PC-3 (cell line): Measurements from ENCODE around the gene CERT1. TPM values are rescaled to one million over a fixed set of nuclear protein-coding genes. Genes with fewer than 3 reads are reported as not detected.

Experiments used
- ATAC-seq: fragments of 200-7000 bp; cut with Tn5 transposase; 2 replicates; pipeline ENCODE4 v1.9.1; 2020; ENCODE audit warnings: mild to moderate bottlenecking, moderate library complexity
- BruUV-seq: library from RNA; stranded (reverse); fragments of 400-500 nt; replicated peaks from 2 replicates; lab custom pipeline; 2021; lab: Mats Ljungman, UMichigan
- CTCF ChIA-PET: fragments of 300-600 bp; sonication (Branson Sonifier 250); formaldehyde crosslinking; loops from one replicate; lab custom pipeline; 2022; ENCODE audit warnings: antibody characterized with exemption; lab: Charles Lee
- POLR2A ChIA-PET: fragments of 300-600 bp; sonication (Branson Sonifier 250); formaldehyde crosslinking; loops from one replicate; lab custom pipeline; 2022; ENCODE audit warnings: antibody characterized with exemption; ENCODE audit not compliant: unreplicated experiment; lab: Charles Lee
- DNase-seq: peaks from one replicate; pipeline ENCODE4 v3.0.0-alpha.2; 2015
- H2AFZ ChIP-seq: fragments of 300-600 bp; sonication (generic); 2 replicates; pipeline ENCODE4 v1.6.0; 2016; ENCODE audit warnings: antibody characterized with exemption, low read length
- H3F3A ChIP-seq: fragments of 300-600 bp; sonication (generic); one replicate; pipeline ENCODE4 v1.6.0; 2017; ENCODE audit warnings: antibody characterized with exemption, low read length, control low read depth, mild to moderate bottlenecking; ENCODE audit not compliant: unreplicated experiment
- H3K27ac ChIP-seq: fragments of 300-600 bp; sonication (generic); 2 replicates; pipeline ENCODE4 v1.5.1; 2016; ENCODE audit warnings: mild to moderate bottlenecking, low read length
- H3K27me3 ChIP-seq: fragments of 300-600 bp; sonication (generic); 2 replicates; pipeline ENCODE4 v1.6.1; 2016; ENCODE audit warnings: low read length, mixed read lengths
- H3K36me3 ChIP-seq: fragments of 300-600 bp; sonication (generic); 2 replicates; pipeline ENCODE4 v1.6.1; 2016; ENCODE audit warnings: low read depth, mixed run types, low read length, mixed read lengths
- H3K4me1 ChIP-seq: fragments of 300-600 bp; sonication (generic); 2 replicates; pipeline ENCODE4 v1.5.1; 2016; ENCODE audit warnings: low read length; ENCODE audit not compliant: insufficient read depth
- H3K4me2 ChIP-seq: fragments of 300-600 bp; sonication (generic); 2 replicates; pipeline ENCODE4 v1.6.0; 2016; ENCODE audit warnings: low read length
- H3K4me3 ChIP-seq: fragments of 300-600 bp; sonication (generic); 2 replicates; pipeline ENCODE4 v1.5.1; 2016; ENCODE audit warnings: mild to moderate bottlenecking, low read length, mixed read lengths
- H3K79me2 ChIP-seq: fragments of 300-600 bp; sonication (generic); 2 replicates; pipeline ENCODE4 v1.6.1; 2017; ENCODE audit warnings: low read length, mixed read lengths
- H3K9ac ChIP-seq: fragments of 300-600 bp; sonication (generic); 2 replicates; pipeline ENCODE4 v1.6.0; 2016; ENCODE audit warnings: mild to moderate bottlenecking, low read length
- H3K9me2 ChIP-seq: fragments of 300-600 bp; sonication (generic); replicated peaks from 2 replicates; pipeline ENCODE4 v1.6.1; 2016; ENCODE audit warnings: mixed run types, low read length, mixed read lengths
- H3K9me3 ChIP-seq: fragments of 300-600 bp; sonication (generic); 2 replicates; pipeline ENCODE4 v1.6.1; 2016; ENCODE audit warnings: low read length, mixed read lengths
- H4K20me1 ChIP-seq: fragments of 300-600 bp; sonication (generic); 2 replicates; pipeline ENCODE4 v1.6.1; 2016; ENCODE audit warnings: low read length, mixed read lengths
- CTCF ChIP-seq: fragments of 300-600 bp; sonication (generic); conservative IDR thresholded peaks from 2 replicates; pipeline ENCODE4 v1.5.1; 2017; ENCODE audit warnings: antibody characterized with exemption, low read depth, mild to moderate bottlenecking, low read length
- EZH2 ChIP-seq: fragments of 300-600 bp; sonication (generic); IDR thresholded peaks from one replicate; pipeline ENCODE4 v1.6.1; 2017; ENCODE audit warnings: antibody characterized with exemption, mild to moderate bottlenecking, low read length; ENCODE audit not compliant: unreplicated experiment
- EZH2phosphoT487 ChIP-seq: fragments of 300-600 bp; sonication (generic); IDR thresholded peaks from 2 replicates; pipeline ENCODE4 v1.6.1; 2018; ENCODE audit warnings: mild to moderate bottlenecking, antibody characterized with exemption, low read length, borderline replicate concordance
- intact Hi-C: fragments of 100-400 bp; cut with micrococcal nuclease; formaldehyde crosslinking; loops from 2 replicates; pipeline ENCODE4 v1.9.0; 2023
- total RNA-seq: library from RNA; depleted of rRNA; stranded (reverse); fragments of >200 nt; gene quantifications from 2 replicates; pipeline ENCODE4 v1.2.3, GENCODE V29; 2014

CERT1 gene
- total RNA-seq, 1 experiment from 2014 or later: 5.6 TPM

GRCh38 chr5:75368391-75368790 is 143.0 kb downstream of the CERT1 start:
- POLR2A ChIA-PET: interaction anchor here (0.5 kb wide), 1 partner anchor 32 kb away, joined by 14 read pairs; the partner anchor contains the start of gene HMGCR
- Histone ChIP-seq H3K27me3 (no peaks in the 10 kb centered on the region), H3K79me2 (no peaks in the 10 kb centered on the region), H3K9me3 (no peaks in the 10 kb centered on the region), H3K4me1 (0 out of 2 replicates have a peak, but pooled peaks cover 6% of the 10 kb centered on the region), H3K36me3 (no peaks in the 10 kb centered on the region), H3K9me2 (no peaks in the 10 kb centered on the region), H2AFZ (no peak overlapping the region), H3F3A (no peaks in the 10 kb centered on the region), H4K20me1 (no peaks in the 10 kb centered on the region), H3K4me2 (no peak overlapping the region), H3K9ac (no peak overlapping the region), H3K27ac (no peak overlapping the region), H3K4me3 (no peak overlapping the region)
- DNase-seq (peak; percentile 22), ATAC-seq (no peak)
- intact Hi-C loops: no loop called here
- CTCF ChIA-PET: no interaction called here
- BruUV-seq: no TSS peak
- TF ChIP-seq EZH2: no peak
- no peak for TF ChIP-seq EZH2phosphoT487
- no peak for TF ChIP-seq CTCF

GRCh38 chr5:75367401-75367800 is 144.0 kb downstream of the CERT1 start:
- Histone ChIP-seq H3K9me2 (no peaks in the 10 kb centered on the region), H2AFZ (no peak overlapping the region), H3K9ac (no peak overlapping the region), H3K9me3 (no peaks in the 10 kb centered on the region), H3K27ac (no peak overlapping the region), H3K36me3 (no peaks in the 10 kb centered on the region), H4K20me1 (no peaks in the 10 kb centered on the region), H3K4me3 (no peak overlapping the region), H3K4me2 (no peak overlapping the region), H3F3A (no peaks in the 10 kb centered on the region), H3K27me3 (no peaks in the 10 kb centered on the region), H3K4me1 (0 out of 2 replicates have a peak, but pooled peaks cover 6% of the 10 kb centered on the region), H3K79me2 (no peaks in the 10 kb centered on the region)
- TF ChIP-seq EZH2phosphoT487 (no peak), EZH2 (no peak)
- intact Hi-C loops: no loop called here
- ChIA-PET CTCF (no interaction called here), POLR2A (no interaction called here)
- ATAC-seq (peak; percentile 13; the same call in 1 of the 2 replicates), DNase-seq (no peak)
- no TSS peak for BruUV-seq

- no peak for TF ChIP-seq CTCF
- no peak for TF ChIP-seq EZH2phosphoT487
- TF ChIP-seq EZH2: no peak
- Histone ChIP-seq H3K36me3 (peaks cover 4% of the 10 kb centered on the region; the same call in 1 of the 2 replicates), H2AFZ (no peak overlapping the region), H3K9ac (no peak overlapping the region), H3K9me3 (no peaks in the 10 kb centered on the region), H3F3A (no peaks in the 10 kb centered on the region), H3K27me3 (no peaks in the 10 kb centered on the region), H4K20me1 (no peaks in the 10 kb centered on the region), H3K4me2 (no peak overlapping the region), H3K9me2 (no peaks in the 10 kb centered on the region), H3K4me1 (0 out of 2 replicates have a peak, but pooled peaks cover 6% of the 10 kb centered on the region), H3K4me3 (no peak overlapping the region), H3K27ac (no peak overlapping the region), H3K79me2 (no peaks in the 10 kb centered on the region)
- BruUV-seq: no TSS peak
- DNase-seq (no peak), ATAC-seq (no peak)
- CTCF ChIA-PET: no interaction called here
- POLR2A ChIA-PET: no interaction called here
- intact Hi-C loops: no loop called here
Observed at GRCh38 chr5:75366787-75367186, 144.6 kb downstream of the CERT1 start.
